Chondrocyte (in vitro differentiated cells): ENCODE measurements around the gene IKZF3. TPM values are rescaled to one million over a fixed set of nuclear protein-coding genes. Genes with fewer than 3 reads are reported as not detected.

Experiments used
- DNase-seq: peaks from one replicate; pipeline ENCODE4 v3.0.0; 2021; ENCODE audit warnings: mixed read lengths, low spot score
- H3K27ac Mint-ChIP-seq: one replicate; pipeline ENCODE4 v1.8.0; 2021; ENCODE audit warnings: mild to moderate bottlenecking, moderate library complexity, mixed read lengths; ENCODE audit not compliant: unreplicated experiment
- H3K27me3 Mint-ChIP-seq: 2 replicates; pipeline ENCODE4 v1.8.0; 2021; ENCODE audit warnings: low read depth, mixed read lengths
- H3K36me3 Mint-ChIP-seq: 2 replicates; pipeline ENCODE4 v1.8.0; 2021; ENCODE audit warnings: low read depth, mixed read lengths
- H3K4me1 Mint-ChIP-seq: 2 replicates; pipeline ENCODE4 v1.8.0; 2021; ENCODE audit warnings: low read depth, mild to moderate bottlenecking, mixed read lengths
- H3K4me3 Mint-ChIP-seq: one replicate; pipeline ENCODE4 v1.8.0; 2021; ENCODE audit warnings: mild to moderate bottlenecking, moderate library complexity, mixed read lengths; ENCODE audit not compliant: unreplicated experiment
- H3K9me3 Mint-ChIP-seq: 2 replicates; pipeline ENCODE4 v1.8.0; 2021; ENCODE audit warnings: low read depth, mixed read lengths
- CTCF ChIP-seq: fragments of 200-600 bp; sonication (generic); IDR thresholded peaks from 2 replicates; pipeline ENCODE4 v1.5.0; 2021; ENCODE audit warnings: antibody characterized with exemption, mild to moderate bottlenecking, moderate library complexity
- total RNA-seq: library from RNA; stranded (reverse); gene quantifications from 3 replicates; pipeline ENCODE4 v1.2.1, GENCODE V29; 2021

IKZF3 gene
- total RNA-seq, 1 donor from 2014 or later = not detected

GRCh38 chr17:39737760-39738567 lies 126.1 kb downstream of the IKZF3 start, which contains the start of gene GRB7:
Gene GRB7 (plus strand): TSS chr17:39737938. CDS start chr17:39742302, 4,364 bp downstream.
- no peaks in the 10 kb centered on the region for H3K36me3 Mint-ChIP-seq
- TF ChIP-seq CTCF = no peak
- H3K4me3 Mint-ChIP-seq = peak within 1 kb of the TSS; percentile 49
- no peaks in the 10 kb centered on the region for H3K9me3 Mint-ChIP-seq
- H3K27me3 Mint-ChIP-seq = peaks cover 13% of the 10 kb centered on the region
- no peak for DNase-seq
- peaks cover 27% of the 10 kb centered on the region for H3K4me1 Mint-ChIP-seq
- peak within 1 kb of the TSS; percentile 32 for H3K27ac Mint-ChIP-seq

DNA sequence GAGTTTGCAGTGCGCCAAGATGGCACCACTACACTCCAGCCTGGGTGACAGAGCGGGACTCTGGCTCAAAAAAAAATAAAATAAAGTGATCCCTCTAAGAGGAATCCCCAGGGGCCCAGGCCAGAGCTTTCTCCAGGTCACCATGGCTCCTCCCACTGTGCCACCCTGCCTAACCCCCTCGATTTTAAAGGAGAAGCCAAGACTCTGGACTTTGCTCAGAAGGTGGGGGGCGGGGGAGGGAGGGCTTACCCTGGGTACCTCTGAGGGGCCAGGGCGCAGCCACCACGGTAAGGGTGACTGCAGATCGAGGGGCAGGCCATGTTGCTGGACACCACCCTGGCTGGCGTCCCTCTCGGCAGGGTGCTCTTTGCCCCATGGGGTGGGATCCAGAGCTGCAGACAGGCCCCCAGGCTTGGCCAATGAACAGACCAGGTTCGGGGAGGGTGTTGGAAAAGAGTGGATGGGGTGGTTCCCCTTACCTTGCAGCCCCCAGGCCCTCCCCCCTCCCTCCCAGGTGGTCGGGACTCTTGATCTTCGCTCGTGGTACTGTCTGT lies 126.8 kb downstream of the IKZF3 start:
- no peak for DNase-seq
- H3K36me3 Mint-ChIP-seq = no peaks in the 10 kb centered on the region
- no peak overlapping the region for H3K27ac Mint-ChIP-seq
- no peak for TF ChIP-seq CTCF
- H3K27me3 Mint-ChIP-seq = peaks cover 13% of the 10 kb centered on the region
- H3K4me1 Mint-ChIP-seq = peaks cover 27% of the 10 kb centered on the region
- H3K4me3 Mint-ChIP-seq = no peak overlapping the region
- no peaks in the 10 kb centered on the region for H3K9me3 Mint-ChIP-seq

GRCh38 chr17:39736319-39737165 lies 127.6 kb downstream of the IKZF3 start:
- Mint-ChIP-seq H3K36me3 (no peaks in the 10 kb centered on the region), H3K9me3 (no peaks in the 10 kb centered on the region), H3K27me3 (peaks cover 13% of the 10 kb centered on the region), H3K4me1 (peaks cover 27% of the 10 kb centered on the region), H3K27ac (no peak overlapping the region), H3K4me3 (no peak overlapping the region)
- TF ChIP-seq CTCF = no peak
- no peak for DNase-seq

DNA sequence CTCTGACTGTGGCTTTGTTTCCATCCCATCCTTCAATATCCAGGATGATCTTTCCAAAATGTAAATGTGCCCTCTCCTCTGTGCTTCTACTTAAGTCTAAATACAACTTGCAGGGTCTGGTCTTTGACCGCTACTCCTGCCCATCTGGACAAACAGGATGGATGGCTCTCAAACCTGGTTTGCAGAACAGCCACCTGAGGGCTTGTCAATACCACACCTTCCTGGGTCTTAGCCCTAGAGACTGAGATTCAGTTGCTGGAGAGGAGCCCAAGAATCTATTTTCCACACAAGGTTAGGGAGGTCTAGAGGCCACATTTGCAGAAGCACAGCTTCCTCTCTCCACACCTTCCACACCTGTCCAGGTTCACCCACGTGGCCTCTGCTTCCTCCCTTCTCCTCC lies 128.2 kb downstream of the IKZF3 start:
- H3K27ac Mint-ChIP-seq = no peak overlapping the region
- no peak for DNase-seq
- peaks cover 24% of the 10 kb centered on the region for H3K4me1 Mint-ChIP-seq
- peaks cover 13% of the 10 kb centered on the region for H3K27me3 Mint-ChIP-seq
- no peaks in the 10 kb centered on the region for H3K36me3 Mint-ChIP-seq
- H3K4me3 Mint-ChIP-seq = no peak overlapping the region
- H3K9me3 Mint-ChIP-seq = no peaks in the 10 kb centered on the region
- no peak for TF ChIP-seq CTCF

DNA sequence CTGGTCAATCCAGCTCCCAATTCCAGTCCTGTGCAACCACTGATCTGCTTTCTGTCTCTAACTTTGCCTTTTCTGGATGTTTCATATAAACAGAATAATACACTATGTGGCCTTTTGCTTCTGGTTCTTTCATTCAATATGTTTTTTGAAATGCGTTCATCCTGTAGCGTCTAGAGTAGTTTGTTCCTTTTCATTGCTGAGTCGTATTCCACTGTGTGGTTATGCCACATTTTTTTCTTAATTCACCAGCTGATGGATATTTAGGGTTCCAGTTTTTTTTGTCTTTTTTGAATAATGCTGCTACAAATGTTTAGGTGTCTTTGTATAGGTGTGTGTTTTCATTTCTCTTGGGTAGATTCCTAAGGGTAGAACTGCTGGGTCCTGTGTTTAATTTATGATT lies 131.5 kb downstream of the IKZF3 start:
- Mint-ChIP-seq H3K4me3 (no peak overlapping the region), H3K36me3 (peaks cover 1% of the 10 kb centered on the region), H3K4me1 (peaks cover 11% of the 10 kb centered on the region), H3K9me3 (no peaks in the 10 kb centered on the region), H3K27me3 (peaks cover 4% of the 10 kb centered on the region), H3K27ac (no peak overlapping the region)
- TF ChIP-seq CTCF = no peak
- DNase-seq = no peak
